ENCODE data around the gene KIF5B. TPM values are rescaled to one million over a fixed set of nuclear protein-coding genes. Genes with fewer than 3 reads are reported as not detected.

KIF5B gene
- total and polyA plus RNA-seq, 9 of the 15 experiments (the other 6 are each of a cell fraction or from before 2014, with no cell fraction given) = 24.4 to 94.4 (median 68.9) TPM

DNA sequence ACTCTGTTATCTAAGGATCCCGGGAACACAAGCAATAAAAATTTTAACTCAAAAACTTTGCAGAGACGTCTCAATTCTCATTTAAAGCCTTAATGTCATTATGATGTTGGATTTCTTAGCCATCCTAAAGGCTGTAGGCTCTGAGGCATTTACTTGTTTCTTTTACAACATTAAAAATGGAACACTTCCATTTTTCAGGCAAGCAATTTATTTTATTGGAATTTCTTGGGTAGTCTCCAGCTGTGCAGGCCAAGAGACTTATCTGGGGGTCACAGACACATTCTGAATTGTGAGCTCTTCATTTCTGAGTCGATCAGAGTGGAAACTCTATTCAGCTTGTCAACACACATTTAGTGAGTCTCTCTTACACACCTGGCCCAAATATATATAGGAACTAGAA, 48.0 kb upstream of the KIF5B start:
- no peak overlapping the region for H3K9ac ChIP-seq (ENCODE audit: insufficient read depth in 1 of 2, low read depth in 2 of 2, low read length in 2 of 2)
- H4K20me1 ChIP-seq (replicated peaks; ENCODE audit: control insufficient read depth, insufficient read depth, low read length) = no peaks in the 10 kb centered on the region
- H3K4me1 ChIP-seq (replicated peaks in 1 of 2; ENCODE audit: control insufficient read depth in 2 of 2, insufficient read depth in 2 of 2, low read length in 2 of 2) = no peaks in the 10 kb centered on the region; a peak in 1 of 5 replicates
- no peaks in the 10 kb centered on the region for H3K36me3 ChIP-seq (ENCODE audit: control insufficient read depth, insufficient read depth, low read length)
- BruUV-seq (replicated peaks) = no TSS peak
- in situ Hi-C loops (cut with MboI) (no loop called here), intact Hi-C loops (cut with micrococcal nuclease) (no loop called here)
- DNase-seq (ENCODE audit: extremely low read depth in 1 of 4, low spot score in 3 of 4) (no peak), ATAC-seq (no peak), FAIRE-seq (no peak)
- CTCF ChIA-PET (ENCODE audit: low intra/inter-chr PET ratio) = no interaction called here
- no peak overlapping the region for H3K4me3 ChIP-seq
- no peaks in the 10 kb centered on the region for H3K27me3 ChIP-seq (ENCODE audit: control insufficient read depth in 2 of 2, insufficient read depth in 2 of 2, low read length in 2 of 2)
- H3K9me1 ChIP-seq (ENCODE audit: control insufficient read depth, insufficient read depth, low read length) = no peaks in the 10 kb centered on the region
- 10% methylated on average over 3 of the region's 3 CpGs for WGBS (ENCODE audit: insufficient coverage, low coverage, missing lambda C conversion rate)
- H3K27ac ChIP-seq (ENCODE audit: extremely low read depth, low read depth, low read length) = no peak overlapping the region
- POLR2A ChIA-PET = interaction anchor here (0.5 to 0.6 kb wide), 3 partner anchors 12 to 1039 kb away, joined by 3 to 5 read pairs (median 3); no protein-coding TSS in a partner anchor
- 0 out of 2 replicates have a peak, but pooled peaks cover 2% of the 10 kb centered on the region for H3K9me3 ChIP-seq (replicated peaks; ENCODE audit: control insufficient read depth, insufficient read depth, low read depth, low read length)
- H2AFZ ChIP-seq (ENCODE audit: low read depth, low read length) = no peak overlapping the region
- no peak for TF ChIP-seq WHSC1 (IDR thresholded peaks at IDR 0.05; ENCODE audit: low read length)
- H3K79me2 ChIP-seq (ENCODE audit: control insufficient read depth, insufficient read depth, low read length) = no peaks in the 10 kb centered on the region
- H3K4me2 ChIP-seq (ENCODE audit: insufficient read depth, low read length) = no peak overlapping the region

DNA sequence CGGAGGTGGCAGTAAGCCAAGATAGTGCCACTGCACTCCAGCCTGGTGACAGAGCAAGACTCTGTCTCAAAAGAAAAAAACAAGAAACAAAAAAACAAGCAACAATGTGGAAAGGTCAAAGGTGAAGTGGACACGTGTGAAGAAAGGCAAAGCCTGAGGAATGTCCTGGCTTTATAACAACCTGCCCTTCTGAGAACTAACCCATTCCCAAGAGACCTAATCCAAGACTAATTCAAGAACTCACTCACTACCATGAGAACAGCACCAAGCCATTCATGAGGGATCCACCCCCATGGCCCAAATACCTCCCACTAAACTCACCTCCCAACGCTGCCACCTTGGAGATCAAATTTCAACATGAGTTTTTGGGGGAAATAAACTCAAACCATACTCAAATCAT, 47.5 kb upstream of the KIF5B start:
- FAIRE-seq (no peak), ATAC-seq (no peak), DNase-seq (ENCODE audit: extremely low read depth in 1 of 4, low spot score in 3 of 4) (no peak)
- WGBS (ENCODE audit: insufficient coverage, low coverage, missing lambda C conversion rate) = 22% methylated on average over 3 of the region's 3 CpGs
- no peaks in the 10 kb centered on the region for H3K27me3 ChIP-seq (ENCODE audit: control insufficient read depth in 2 of 2, insufficient read depth in 2 of 2, low read length in 2 of 2)
- ChIA-PET CTCF (ENCODE audit: low intra/inter-chr PET ratio) (no interaction called here), POLR2A (interaction anchor here (0.6 kb wide), 1 partner anchor 13 kb away, joined by 3 read pairs; no protein-coding TSS in a partner anchor)
- in situ Hi-C loops (cut with MboI) (no loop called here), intact Hi-C loops (cut with micrococcal nuclease) (no loop called here)
- no peaks in the 10 kb centered on the region for H4K20me1 ChIP-seq (replicated peaks; ENCODE audit: control insufficient read depth, insufficient read depth, low read length)
- H3K4me2 ChIP-seq (ENCODE audit: insufficient read depth, low read length) = no peak overlapping the region
- no peak for TF ChIP-seq ZNF449 (CRISPR knock-in tag; IDR thresholded peaks at IDR 0.05)
- TF ChIP-seq STAT5A (IDR thresholded peaks at IDR 0.05; ENCODE audit: borderline replicate concordance, low read length) = no peak
- TF ChIP-seq NR2C1 (IDR thresholded peaks at IDR 0.05) = peak; percentile 40; the same call in 1 of the 2 replicates
- TF ChIP-seq NR2C1 (tag; IDR thresholded peaks at IDR 0.05) = no peak
- no peak for TF ChIP-seq CBFA2T2 (conservative IDR thresholded peaks at IDR 0.05)
- H3K9me3 ChIP-seq (replicated peaks; ENCODE audit: control insufficient read depth, insufficient read depth, low read depth, low read length) = 0 out of 2 replicates have a peak, but pooled peaks cover 2% of the 10 kb centered on the region
- no peaks in the 10 kb centered on the region for H3K9me1 ChIP-seq (ENCODE audit: control insufficient read depth, insufficient read depth, low read length)
- no peak overlapping the region for H2AFZ ChIP-seq (ENCODE audit: low read depth, low read length)
- no peaks in the 10 kb centered on the region for H3K36me3 ChIP-seq (ENCODE audit: control insufficient read depth, insufficient read depth, low read length)
- BruUV-seq (replicated peaks) = no TSS peak
- no peaks in the 10 kb centered on the region; a peak in 1 of 5 replicates for H3K4me1 ChIP-seq (replicated peaks in 1 of 2; ENCODE audit: control insufficient read depth in 2 of 2, insufficient read depth in 2 of 2, low read length in 2 of 2)
- H3K4me3 ChIP-seq = no peak overlapping the region
- H3K9ac ChIP-seq (ENCODE audit: insufficient read depth in 1 of 2, low read depth in 2 of 2, low read length in 2 of 2) = no peak overlapping the region
- H3K27ac ChIP-seq (ENCODE audit: extremely low read depth, low read depth, low read length) = no peak overlapping the region
- H3K79me2 ChIP-seq (ENCODE audit: control insufficient read depth, insufficient read depth, low read length) = no peaks in the 10 kb centered on the region

Data from K562 (cell line).